ENCODE measurements around the gene ARHGAP31.

Gene ARHGAP31

DNA sequence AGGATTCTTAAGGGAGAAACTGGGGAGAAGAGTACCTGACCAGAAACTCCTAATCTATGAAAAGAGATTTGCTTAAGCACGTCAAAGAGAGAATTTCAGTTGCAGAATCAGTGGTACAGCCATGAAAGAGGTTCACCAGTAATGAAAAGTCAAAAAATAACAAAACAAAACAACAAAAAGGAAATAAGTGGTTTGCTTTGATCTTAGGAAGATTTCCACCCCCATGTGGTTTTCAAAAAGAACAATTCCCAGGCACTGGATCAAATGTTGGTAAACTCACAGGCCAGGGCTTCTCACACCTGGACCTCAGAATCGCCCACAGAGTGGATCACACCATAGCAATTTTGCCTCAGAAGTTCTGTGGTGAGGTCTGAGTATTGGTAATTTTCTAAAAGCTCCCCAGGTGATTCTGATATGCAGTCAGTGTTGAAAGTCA, 101.8 kb downstream of the ARHGAP31 start:
- TF ChIP-seq, protein P1, sequence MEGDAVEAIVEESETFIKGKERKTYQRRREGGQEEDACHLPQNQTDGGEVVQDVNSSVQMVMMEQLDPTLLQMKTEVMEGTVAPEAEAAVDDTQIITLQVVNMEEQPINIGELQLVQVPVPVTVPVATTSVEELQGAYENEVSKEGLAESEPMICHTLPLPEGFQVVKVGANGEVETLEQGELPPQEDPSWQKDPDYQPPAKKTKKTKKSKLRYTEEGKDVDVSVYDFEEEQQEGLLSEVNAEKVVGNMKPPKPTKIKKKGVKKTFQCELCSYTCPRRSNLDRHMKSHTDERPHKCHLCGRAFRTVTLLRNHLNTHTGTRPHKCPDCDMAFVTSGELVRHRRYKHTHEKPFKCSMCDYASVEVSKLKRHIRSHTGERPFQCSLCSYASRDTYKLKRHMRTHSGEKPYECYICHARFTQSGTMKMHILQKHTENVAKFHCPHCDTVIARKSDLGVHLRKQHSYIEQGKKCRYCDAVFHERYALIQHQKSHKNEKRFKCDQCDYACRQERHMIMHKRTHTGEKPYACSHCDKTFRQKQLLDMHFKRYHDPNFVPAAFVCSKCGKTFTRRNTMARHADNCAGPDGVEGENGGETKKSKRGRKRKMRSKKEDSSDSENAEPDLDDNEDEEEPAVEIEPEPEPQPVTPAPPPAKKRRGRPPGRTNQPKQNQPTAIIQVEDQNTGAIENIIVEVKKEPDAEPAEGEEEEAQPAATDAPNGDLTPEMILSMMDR (IDR thresholded peaks at IDR 0.05; ENCODE audit: low read depth, low read length, missing control alignments) = no peak
- no peak overlapping the region for H3K4me3 ChIP-seq (ENCODE audit: low read depth, low read length)
- in situ Hi-C loops (cut with HindIII; ENCODE audit: low pct_ligation_motif_present, low sequenced_read_pairs) = no loop called here
- no peaks in the 10 kb centered on the region for H3K27me3 ChIP-seq (replicated peaks)
- H3K27ac ChIP-seq = no peak overlapping the region
- peaks cover 59% of the 10 kb centered on the region for H3K36me3 ChIP-seq (replicated peaks)
- DNase-seq = no peak

DNA sequence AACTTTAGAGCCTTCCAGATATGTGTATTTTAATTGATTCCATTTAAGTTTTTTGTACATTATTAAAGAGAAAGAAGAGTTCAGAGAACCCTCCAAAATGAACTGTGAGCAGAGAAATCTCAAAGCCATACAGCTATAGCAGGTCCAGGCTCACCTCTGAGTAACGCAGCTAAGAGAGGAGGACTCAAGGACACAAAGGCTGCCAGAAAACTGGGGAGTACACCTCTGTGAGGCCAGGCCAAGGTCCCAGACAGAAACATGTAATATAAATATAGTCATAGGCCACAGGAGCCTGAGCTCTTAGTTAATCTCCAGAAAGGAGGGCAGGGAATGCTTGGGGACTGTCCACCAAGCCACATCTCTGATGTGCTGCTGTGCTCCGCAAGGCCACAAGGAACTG, 102.7 kb downstream of the ARHGAP31 start:
- TF ChIP-seq, protein P1 (IDR thresholded peaks at IDR 0.05; ENCODE audit: low read depth, low read length, missing control alignments) = no peak

DNA sequence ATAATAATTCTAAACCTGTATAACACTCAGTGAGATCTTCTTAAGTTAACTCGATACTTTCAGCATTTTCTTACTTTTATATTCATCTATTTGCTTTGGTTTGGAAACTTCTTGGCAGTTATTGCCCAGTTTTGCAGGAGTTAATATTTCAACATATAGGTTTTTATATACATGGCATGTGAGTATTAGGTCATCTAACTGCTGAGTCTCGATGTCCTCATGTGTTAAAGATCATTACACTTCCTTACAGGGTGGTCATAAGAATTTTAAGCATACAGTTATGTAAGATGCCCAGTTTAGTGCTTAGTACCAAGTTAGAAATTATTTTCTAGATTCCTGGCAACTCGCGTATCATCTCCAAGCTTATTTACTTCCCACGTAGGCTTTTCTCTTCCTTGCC, 106.3 kb downstream of the ARHGAP31 start:
- TF ChIP-seq, protein P1 (IDR thresholded peaks at IDR 0.05; ENCODE audit: low read depth, low read length, missing control alignments) = no peak
- peaks cover 42% of the 10 kb centered on the region for H3K36me3 ChIP-seq (replicated peaks)
- in situ Hi-C loops (cut with HindIII; ENCODE audit: low pct_ligation_motif_present, low sequenced_read_pairs) = no loop called here
- H3K27me3 ChIP-seq (replicated peaks) = no peaks in the 10 kb centered on the region
- H3K27ac ChIP-seq = no peak overlapping the region
- no peak for DNase-seq
- H3K4me3 ChIP-seq (ENCODE audit: low read depth, low read length) = no peak overlapping the region

More for the DNA sequence above, 102.7 kb downstream of the ARHGAP31 start:
- Histone ChIP-seq H3K4me3 (ENCODE audit: low read depth, low read length) (no peak overlapping the region), H3K27ac (no peak overlapping the region), H3K36me3 (replicated peaks) (peaks cover 53% of the 10 kb centered on the region), H3K27me3 (replicated peaks) (no peaks in the 10 kb centered on the region)
- DNase-seq = no peak
- in situ Hi-C loops (cut with HindIII; ENCODE audit: low pct_ligation_motif_present, low sequenced_read_pairs) = no loop called here

DNA sequence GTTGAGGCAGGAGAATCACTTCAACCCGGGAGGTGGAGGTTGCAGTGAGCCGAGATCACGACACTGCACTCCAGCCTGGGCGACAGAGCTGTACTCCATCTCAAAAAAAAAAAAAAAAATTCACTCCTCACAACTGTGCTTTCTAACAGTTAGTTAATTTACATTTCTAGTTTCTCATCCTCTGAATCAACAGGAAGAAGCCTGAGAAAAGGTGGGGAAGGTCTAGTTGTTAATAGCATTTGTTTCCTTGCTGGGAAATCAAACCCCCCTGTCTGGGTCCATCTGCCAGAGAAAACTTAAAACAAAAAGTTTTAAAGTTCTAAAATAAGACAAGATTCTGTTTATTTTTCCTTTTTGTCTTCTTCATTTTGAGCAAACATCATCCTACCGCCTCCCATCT, 106.9 kb downstream of the ARHGAP31 start:
- TF ChIP-seq, protein P1 (IDR thresholded peaks at IDR 0.05; ENCODE audit: low read depth, low read length, missing control alignments) = no peak
- no peak for DNase-seq
- no peak overlapping the region for H3K4me3 ChIP-seq (ENCODE audit: low read depth, low read length)
- no peaks in the 10 kb centered on the region for H3K27me3 ChIP-seq (replicated peaks)
- H3K36me3 ChIP-seq (replicated peaks) = peaks cover 36% of the 10 kb centered on the region
- in situ Hi-C loops (cut with HindIII; ENCODE audit: low pct_ligation_motif_present, low sequenced_read_pairs) = no loop called here
- no peak overlapping the region for H3K27ac ChIP-seq

DNA sequence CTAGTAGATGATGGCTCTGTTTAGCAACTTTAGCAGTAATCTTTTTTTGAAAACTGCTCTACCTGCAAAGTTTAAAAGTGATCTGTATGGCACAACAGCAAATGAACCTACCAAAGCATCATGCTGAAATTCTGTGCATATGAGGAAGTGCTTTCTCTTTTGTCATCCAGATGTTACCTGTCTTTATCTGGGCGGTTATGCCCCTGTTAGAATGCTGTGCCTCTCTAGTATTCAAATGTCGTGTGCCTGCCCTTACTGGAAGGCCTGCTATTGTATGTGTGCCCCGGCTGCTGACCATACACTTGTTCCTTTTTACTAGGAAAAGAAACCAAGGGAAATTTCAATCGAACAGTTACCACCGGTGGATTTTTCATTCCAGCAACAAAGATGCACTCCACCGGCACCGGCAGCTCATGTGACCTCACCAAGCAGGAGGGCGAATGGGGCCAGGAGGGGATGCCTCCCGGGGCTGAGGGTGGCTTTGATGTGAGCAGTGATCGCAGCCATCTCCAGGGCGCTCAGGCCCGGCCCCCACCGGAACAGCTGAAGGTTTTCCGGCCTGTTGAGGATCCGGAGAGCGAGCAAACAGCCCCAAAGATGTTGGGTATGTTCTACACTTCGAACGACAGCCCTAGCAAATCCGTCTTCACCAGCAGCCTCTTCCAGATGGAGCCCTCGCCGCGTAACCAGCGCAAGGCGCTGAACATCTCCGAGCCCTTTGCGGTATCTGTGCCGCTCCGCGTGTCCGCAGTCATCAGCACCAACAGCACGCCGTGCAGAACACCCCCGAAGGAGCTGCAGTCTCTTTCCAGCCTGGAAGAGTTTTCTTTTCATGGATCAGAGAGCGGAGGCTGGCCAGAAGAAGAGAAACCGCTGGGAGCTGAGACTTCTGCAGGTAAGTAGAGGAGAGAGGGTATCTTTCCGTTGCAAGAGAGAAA, 107.6 kb downstream of the ARHGAP31 start:
- in situ Hi-C loops (cut with HindIII; ENCODE audit: low pct_ligation_motif_present, low sequenced_read_pairs) = no loop called here
- TF ChIP-seq, protein P1 (IDR thresholded peaks at IDR 0.05; ENCODE audit: low read depth, low read length, missing control alignments) = no peak
- H3K4me3 ChIP-seq (ENCODE audit: low read depth, low read length) = no peak overlapping the region
- no peak overlapping the region for H3K27ac ChIP-seq
- no peaks in the 10 kb centered on the region for H3K27me3 ChIP-seq (replicated peaks)
- DNase-seq = no peak
- H3K36me3 ChIP-seq (replicated peaks) = peaks cover 34% of the 10 kb centered on the region

Measured in brain microvascular endothelial cell (primary cell).